Measurements from ENCODE around the gene HOXC13. TPM values are rescaled to one million over a fixed set of nuclear protein-coding genes. Genes with fewer than 3 reads are reported as not detected.

HOXC13 gene
- total RNA-seq, 1 donor from 2014 or later = not detected

- no peak for TF ChIP-seq CTCF (IDR thresholded peaks at IDR 0.05)
- DNase-seq (ENCODE audit: low spot score) = no peak
- Mint-ChIP-seq H3K4me1 (ENCODE audit: low read depth) (peaks cover 16% of the 10 kb centered on the region), H3K9me3 (ENCODE audit: low read depth) (no peaks in the 10 kb centered on the region), H3K4me3 (ENCODE audit: unreplicated experiment) (peak within 1 kb of the TSS; percentile 28), H3K27ac (ENCODE audit: unreplicated experiment) (no peak within 1 kb of the TSS), H3K27me3 (ENCODE audit: low read depth) (peaks cover 83% of the 10 kb centered on the region), H3K36me3 (ENCODE audit: low read depth) (peaks cover 4% of the 10 kb centered on the region)
Observed at GRCh38 chr12:53974084-53975063, 35.7 kb downstream of the HOXC13 start, which contains the start of gene HOTAIR. TSS of gene HOTAIR (minus strand) at chr12:53974954.

DNA sequence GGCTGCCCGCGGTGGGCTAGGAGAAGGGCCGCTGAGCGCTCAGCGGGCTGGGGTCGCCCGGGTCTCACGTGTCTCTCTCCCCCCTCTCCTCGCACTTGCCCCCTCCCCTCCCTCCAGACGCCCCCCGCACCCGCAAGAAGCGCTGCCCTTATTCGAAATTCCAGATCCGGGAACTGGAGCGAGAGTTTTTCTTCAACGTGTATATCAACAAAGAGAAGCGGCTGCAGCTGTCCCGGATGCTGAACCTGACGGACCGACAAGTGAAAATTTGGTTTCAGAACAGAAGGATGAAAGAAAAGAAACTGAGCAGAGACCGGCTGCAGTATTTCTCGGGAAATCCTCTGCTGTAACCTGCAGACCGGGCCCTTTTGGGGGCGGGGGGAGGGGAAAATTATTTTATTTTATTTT is 36.4 kb downstream of the HOXC13 start:
- H3K9me3 Mint-ChIP-seq (ENCODE audit: low read depth) = no peaks in the 10 kb centered on the region
- no peak overlapping the region for H3K4me3 Mint-ChIP-seq (ENCODE audit: unreplicated experiment)
- peaks cover 16% of the 10 kb centered on the region for H3K4me1 Mint-ChIP-seq (ENCODE audit: low read depth)
- DNase-seq (ENCODE audit: low spot score) = no peak
- H3K27ac Mint-ChIP-seq (ENCODE audit: unreplicated experiment) = no peak overlapping the region
- TF ChIP-seq CTCF (IDR thresholded peaks at IDR 0.05) = no peak
- H3K27me3 Mint-ChIP-seq (ENCODE audit: low read depth) = peaks cover 83% of the 10 kb centered on the region
- H3K36me3 Mint-ChIP-seq (ENCODE audit: low read depth) = peaks cover 5% of the 10 kb centered on the region

DNA sequence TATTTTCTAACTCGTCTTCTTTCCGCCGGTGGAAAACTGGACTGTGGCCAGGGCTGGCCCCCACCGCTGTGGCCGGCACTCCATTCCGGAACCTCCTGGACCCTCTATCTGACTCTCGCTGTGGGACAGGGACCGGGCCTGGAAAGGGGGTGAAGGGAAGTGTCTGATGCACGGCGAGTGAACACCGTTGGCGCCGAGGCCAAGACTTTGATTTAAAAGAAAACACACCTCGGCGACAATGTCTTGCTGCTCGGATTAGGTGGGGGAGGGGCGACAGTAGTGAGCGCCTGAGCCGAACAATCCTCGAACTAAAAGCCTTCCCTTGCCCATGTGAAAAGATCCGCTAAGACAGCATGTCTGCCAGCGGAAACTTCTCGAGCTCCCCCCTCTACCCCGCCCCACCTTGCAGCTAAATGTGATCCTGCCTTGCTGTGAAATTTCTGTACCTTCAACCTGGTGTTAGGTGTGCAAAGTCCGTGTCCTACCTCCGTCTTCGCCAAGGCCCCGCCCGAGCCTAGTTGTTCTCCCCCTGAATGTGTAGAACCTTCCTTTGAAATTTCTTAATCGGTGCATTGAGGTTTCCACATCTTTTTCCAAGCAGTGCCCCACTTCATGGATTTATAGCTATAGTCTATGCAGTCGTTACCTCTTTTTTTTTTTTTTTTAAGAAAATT is 37.0 kb downstream of the HOXC13 start:
- no peaks in the 10 kb centered on the region for H3K9me3 Mint-ChIP-seq (ENCODE audit: low read depth)
- TF ChIP-seq CTCF (IDR thresholded peaks at IDR 0.05) = no peak
- no peak for DNase-seq (ENCODE audit: low spot score)
- peaks cover 83% of the 10 kb centered on the region for H3K27me3 Mint-ChIP-seq (ENCODE audit: low read depth)
- H3K36me3 Mint-ChIP-seq (ENCODE audit: low read depth) = peaks cover 5% of the 10 kb centered on the region
- H3K4me3 Mint-ChIP-seq (ENCODE audit: unreplicated experiment) = peak overlapping the region; percentile 16
- H3K27ac Mint-ChIP-seq (ENCODE audit: unreplicated experiment) = no peak overlapping the region
- H3K4me1 Mint-ChIP-seq (ENCODE audit: low read depth) = peaks cover 16% of the 10 kb centered on the region

DNA sequence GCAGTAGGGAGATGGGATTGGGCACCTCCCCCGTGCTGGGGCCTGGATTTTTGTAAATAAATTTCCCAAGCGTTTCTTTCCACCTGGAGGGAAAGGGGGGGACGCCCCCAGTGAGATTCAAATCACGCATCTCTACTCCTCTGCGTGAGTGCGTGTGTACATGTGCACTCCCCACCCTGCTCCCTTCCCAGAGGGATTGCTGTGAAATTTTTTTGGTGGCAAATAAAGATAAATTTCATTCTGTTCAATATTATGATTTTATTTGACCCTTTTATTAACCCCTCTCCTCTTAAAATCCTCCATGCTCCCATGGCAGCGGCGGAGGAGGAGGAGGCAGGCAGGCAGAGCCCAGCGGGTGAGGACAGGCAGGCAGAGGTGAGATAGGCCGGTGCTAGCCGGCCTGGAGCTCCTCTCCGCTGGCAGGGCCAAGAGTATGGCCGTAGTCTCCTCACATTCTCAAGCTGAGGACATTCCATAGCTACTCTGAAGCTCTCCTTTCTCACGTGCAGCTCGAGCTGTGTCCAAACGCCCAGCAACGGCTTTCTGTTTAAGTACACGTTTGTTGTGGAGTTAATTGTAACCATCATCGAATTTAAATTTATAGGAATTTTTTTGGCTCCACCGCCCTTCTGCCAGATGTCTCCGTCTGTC is 37.7 kb downstream of the HOXC13 start:
- Mint-ChIP-seq H3K4me3 (ENCODE audit: unreplicated experiment) (no peak overlapping the region), H3K27ac (ENCODE audit: unreplicated experiment) (no peak overlapping the region), H3K4me1 (ENCODE audit: low read depth) (peaks cover 16% of the 10 kb centered on the region), H3K9me3 (ENCODE audit: low read depth) (no peaks in the 10 kb centered on the region), H3K36me3 (ENCODE audit: low read depth) (peaks cover 5% of the 10 kb centered on the region), H3K27me3 (ENCODE audit: low read depth) (peaks cover 83% of the 10 kb centered on the region)
- TF ChIP-seq CTCF (IDR thresholded peaks at IDR 0.05) = no peak
- DNase-seq (ENCODE audit: low spot score) = no peak

All from chondrocyte (in vitro differentiated cells).